ENCODE measurements around the gene MAP3K12. TPM values are rescaled to one million over a fixed set of nuclear protein-coding genes. Genes with fewer than 3 reads are reported as not detected.

The MAP3K12 gene
- total and polyA plus RNA-seq, 2 of the 4 experiments (the other 2 are of a cell fraction) = 29.0 to 52.5 TPM

Small RNAs within 50 kb of the gene (microRNA-seq; reads per million reads assigned to microRNA genes)
- not detected for gene AC023509.3 (ENCODE audit: insufficient read depth, insufficient read length)

Small RNAs within 50 kb of the gene (small RNA-seq; reads per million reads assigned to genes)
- gene AC023509.3 = 0 reads per million in 5 experiments

Other genes starting within 250 kb of the MAP3K12 start
- 5.6 and 6.5 TPM in 2 replicates for gene ESPL1, start 231.2 kb downstream of the MAP3K12 start, total RNA-seq (2012; rRNA removed)
- gene ESPL1, start 231.2 kb downstream of the MAP3K12 start, polyA plus RNA-seq (2012; rRNA removed) = 8.6 and 9.2 TPM in 2 replicates
- 764 and 1,011 TPM in 2 replicates for gene PFDN5, start 203.9 kb downstream of the MAP3K12 start, total RNA-seq (2012; rRNA removed)
- 1,210 and 1,338 TPM in 2 replicates for gene PFDN5, start 203.9 kb downstream of the MAP3K12 start, polyA plus RNA-seq (2012; rRNA removed)
- gene MYG1, start 199.8 kb downstream of the MAP3K12 start, total RNA-seq (2012; rRNA removed) = 47.2 and 49.8 TPM in 2 replicates
- gene MYG1, start 199.8 kb downstream of the MAP3K12 start, polyA plus RNA-seq (2012; rRNA removed) = 63.7 and 73.6 TPM in 2 replicates
- 37.5 and 44.6 TPM in 2 replicates for gene AAAS, start 177.8 kb downstream of the MAP3K12 start, total RNA-seq (2012; rRNA removed)
- 67.1 and 71.9 TPM in 2 replicates for gene AAAS, start 177.8 kb downstream of the MAP3K12 start, polyA plus RNA-seq (2012; rRNA removed)
- not detected in 2 replicates for gene SP7, start 163.1 kb downstream of the MAP3K12 start, total RNA-seq (2012; rRNA removed)
- gene SP7, start 163.1 kb downstream of the MAP3K12 start, polyA plus RNA-seq (2012; rRNA removed) = not detected in 2 replicates
- gene SP1, start 119.3 kb downstream of the MAP3K12 start, total RNA-seq (2012; rRNA removed) = 45.0 and 53.6 TPM in 2 replicates
- 19.7 and 21.2 TPM in 2 replicates for gene SP1, start 119.3 kb downstream of the MAP3K12 start, polyA plus RNA-seq (2012; rRNA removed)
- not detected in 2 replicates for gene AMHR2, start 75.6 kb downstream of the MAP3K12 start, total RNA-seq (2012; rRNA removed)
- gene AMHR2, start 75.6 kb downstream of the MAP3K12 start, polyA plus RNA-seq (2012; rRNA removed) = not detected in 2 replicates
- gene PRR13, start 57.7 kb downstream of the MAP3K12 start, total RNA-seq (2012; rRNA removed) = 25.5 and 31.4 TPM in 2 replicates
- gene PRR13, start 57.7 kb downstream of the MAP3K12 start, polyA plus RNA-seq (2012; rRNA removed) = 95.7 and 114 TPM in 2 replicates
- 190 and 198 TPM in 2 replicates for gene PCBP2, start 47.4 kb downstream of the MAP3K12 start, total RNA-seq (2012; rRNA removed)
- gene PCBP2, start 47.4 kb downstream of the MAP3K12 start, polyA plus RNA-seq (2012; rRNA removed) = 409 and 586 TPM in 2 replicates
- gene TARBP2, start 1.8 kb upstream of the MAP3K12 start, total RNA-seq (2012; rRNA removed) = 27.4 and 27.8 TPM in 2 replicates
- 46.1 and 49.6 TPM in 2 replicates for gene TARBP2, start 1.8 kb upstream of the MAP3K12 start, polyA plus RNA-seq (2012; rRNA removed)
- not detected in 2 replicates for gene NPFF, start 8.0 kb upstream of the MAP3K12 start, total RNA-seq (2012; rRNA removed)
- not detected in 2 replicates for gene NPFF, start 8.0 kb upstream of the MAP3K12 start, polyA plus RNA-seq (2012; rRNA removed)
- 7.0 and 9.4 TPM in 2 replicates for gene ATF7, start 126.9 kb upstream of the MAP3K12 start, total RNA-seq (2012; rRNA removed)
- 15.2 and 16.3 TPM in 2 replicates for gene ATF7, start 126.9 kb upstream of the MAP3K12 start, polyA plus RNA-seq (2012; rRNA removed)
- 138 and 361 TPM in 2 replicates for gene ATP5MC2, start 176.6 kb upstream of the MAP3K12 start, total RNA-seq (2012; rRNA removed)
- 309 and 344 TPM in 2 replicates for gene ATP5MC2, start 176.6 kb upstream of the MAP3K12 start, polyA plus RNA-seq (2012; rRNA removed)
- 100.0 and 169 TPM in 2 replicates for gene CALCOCO1, start 228.0 kb upstream of the MAP3K12 start, total RNA-seq (2012; rRNA removed)
- gene CALCOCO1, start 228.0 kb upstream of the MAP3K12 start, polyA plus RNA-seq (2012; rRNA removed) = 110 and 156 TPM in 2 replicates

Measured in IMR-90 (cell line).